Parathyroid adenoma (tissue), 2 donors: ENCODE data around the gene ASXL2.

Experiments
- H2AFZ ChIP-seq: fragments of 300-600 bp; sonication (generic); one replicate; pipeline ENCODE4 v1.7.0; 2017; ENCODE audit warnings: antibody characterized with exemption, mild to moderate bottlenecking
- H3K27ac ChIP-seq: fragments of 300-600 bp; sonication (generic); one replicate; pipeline ENCODE4 v1.7.0; 2017
- H3K27me3 ChIP-seq: fragments of 300-600 bp; sonication (generic); one replicate; pipeline ENCODE4 v1.7.0; 2017; ENCODE audit warnings: low read length; ENCODE audit not compliant: control insufficient read depth, insufficient read depth
- H3K36me3 ChIP-seq: fragments of 300-600 bp; sonication (generic); one replicate; pipeline ENCODE4 v1.7.0; 2017; ENCODE audit warnings: low read length; ENCODE audit not compliant: control insufficient read depth, insufficient read depth
- H3K4me1 ChIP-seq: fragments of 300-600 bp; sonication (generic); one replicate; pipeline ENCODE4 v1.7.0; 2017; ENCODE audit warnings: control low read depth
- H3K4me2 ChIP-seq: fragments of 300-600 bp; sonication (generic); one replicate; pipeline ENCODE4 v1.7.0; 2017; ENCODE audit warnings: low read length
- H3K4me3 ChIP-seq: fragments of 300-600 bp; sonication (generic); one replicate; pipeline ENCODE4 v1.7.0; 2017; ENCODE audit warnings: low read depth, low read length
- H3K79me2 ChIP-seq: fragments of 300-600 bp; sonication (generic); one replicate; pipeline ENCODE4 v1.7.0; 2017; ENCODE audit warnings: control low read depth
- H3K9ac ChIP-seq: fragments of 300-600 bp; sonication (generic); one replicate; pipeline ENCODE4 v1.7.0; 2017; ENCODE audit warnings: mild to moderate bottlenecking
- H3K9me3 ChIP-seq: fragments of 300-600 bp; sonication (generic); one replicate; pipeline ENCODE4 v1.7.0; 2017; ENCODE audit warnings: low read length; ENCODE audit not compliant: control insufficient read depth
- TF ChIP-seq, protein P1 (sequence below): fragments of 300-600 bp; sonication (generic); IDR thresholded peaks from one replicate; pipeline ENCODE4 v1.7.0; 2017; ENCODE audit warnings: antibody characterized with exemption, mild to moderate bottlenecking
- donor health status: primary hyperparathyroidism.

ASXL2 gene

DNA sequence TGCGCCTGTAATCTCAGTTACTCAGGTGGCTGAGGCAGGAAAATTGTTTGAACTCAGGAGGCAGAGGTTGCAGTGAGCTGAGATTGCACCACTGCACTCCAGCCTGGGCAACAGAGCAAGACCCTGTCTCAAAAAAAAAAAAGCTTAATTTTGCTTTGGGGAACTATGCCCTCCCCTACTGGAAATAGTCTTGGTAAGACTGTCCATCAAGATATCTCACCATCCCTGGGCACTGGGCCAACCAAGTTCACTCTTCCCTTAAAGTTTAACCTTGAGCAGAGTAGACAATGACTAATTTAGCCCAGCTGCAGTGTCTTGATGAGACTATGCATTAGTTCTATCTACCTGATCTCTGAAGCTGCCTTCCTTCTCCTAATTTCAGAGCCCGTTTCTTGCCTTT is 44.7 kb downstream of the ASXL2 start:
- H3K4me1 ChIP-seq = no peaks in the 10 kb centered on the region
- no peak overlapping the region for H3K27ac ChIP-seq
- H2AFZ ChIP-seq = no peak overlapping the region
- peak overlapping the region; percentile 22 for H3K4me2 ChIP-seq
- no peaks in the 10 kb centered on the region for H3K36me3 ChIP-seq
- peaks cover 21% of the 10 kb centered on the region for H3K79me2 ChIP-seq
- no peak overlapping the region for H3K4me3 ChIP-seq
- TF ChIP-seq, protein P1, sequence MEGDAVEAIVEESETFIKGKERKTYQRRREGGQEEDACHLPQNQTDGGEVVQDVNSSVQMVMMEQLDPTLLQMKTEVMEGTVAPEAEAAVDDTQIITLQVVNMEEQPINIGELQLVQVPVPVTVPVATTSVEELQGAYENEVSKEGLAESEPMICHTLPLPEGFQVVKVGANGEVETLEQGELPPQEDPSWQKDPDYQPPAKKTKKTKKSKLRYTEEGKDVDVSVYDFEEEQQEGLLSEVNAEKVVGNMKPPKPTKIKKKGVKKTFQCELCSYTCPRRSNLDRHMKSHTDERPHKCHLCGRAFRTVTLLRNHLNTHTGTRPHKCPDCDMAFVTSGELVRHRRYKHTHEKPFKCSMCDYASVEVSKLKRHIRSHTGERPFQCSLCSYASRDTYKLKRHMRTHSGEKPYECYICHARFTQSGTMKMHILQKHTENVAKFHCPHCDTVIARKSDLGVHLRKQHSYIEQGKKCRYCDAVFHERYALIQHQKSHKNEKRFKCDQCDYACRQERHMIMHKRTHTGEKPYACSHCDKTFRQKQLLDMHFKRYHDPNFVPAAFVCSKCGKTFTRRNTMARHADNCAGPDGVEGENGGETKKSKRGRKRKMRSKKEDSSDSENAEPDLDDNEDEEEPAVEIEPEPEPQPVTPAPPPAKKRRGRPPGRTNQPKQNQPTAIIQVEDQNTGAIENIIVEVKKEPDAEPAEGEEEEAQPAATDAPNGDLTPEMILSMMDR = no peak
- H3K9me3 ChIP-seq = no peaks in the 10 kb centered on the region
- H3K9ac ChIP-seq = no peak overlapping the region
- no peaks in the 10 kb centered on the region for H3K27me3 ChIP-seq

DNA sequence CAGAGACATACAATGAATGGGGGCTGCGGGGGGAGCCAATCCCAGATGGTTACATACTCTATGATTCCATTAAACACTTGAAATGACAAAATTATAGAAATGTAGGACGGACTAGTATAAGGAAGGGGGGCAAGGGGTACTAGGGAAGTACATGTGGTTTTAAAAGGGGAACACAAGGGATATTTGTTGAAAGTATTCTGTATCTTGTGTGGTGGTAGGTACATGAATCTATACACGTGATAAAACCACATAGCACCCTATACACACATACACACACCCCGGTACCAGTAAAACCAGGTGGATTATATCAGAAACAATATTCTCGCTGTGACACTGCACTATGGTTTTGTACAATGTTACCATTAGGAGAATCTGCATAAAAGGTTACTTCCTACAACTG is 45.4 kb downstream of the ASXL2 start:
- Histone ChIP-seq H3K36me3 (no peaks in the 10 kb centered on the region), H3K9me3 (no peaks in the 10 kb centered on the region), H3K9ac (no peak overlapping the region), H2AFZ (no peak overlapping the region), H3K4me3 (no peak overlapping the region), H3K79me2 (peaks cover 21% of the 10 kb centered on the region), H3K4me1 (no peaks in the 10 kb centered on the region), H3K4me2 (no peak overlapping the region), H3K27me3 (no peaks in the 10 kb centered on the region), H3K27ac (no peak overlapping the region)
- TF ChIP-seq, protein P1 = no peak

DNA sequence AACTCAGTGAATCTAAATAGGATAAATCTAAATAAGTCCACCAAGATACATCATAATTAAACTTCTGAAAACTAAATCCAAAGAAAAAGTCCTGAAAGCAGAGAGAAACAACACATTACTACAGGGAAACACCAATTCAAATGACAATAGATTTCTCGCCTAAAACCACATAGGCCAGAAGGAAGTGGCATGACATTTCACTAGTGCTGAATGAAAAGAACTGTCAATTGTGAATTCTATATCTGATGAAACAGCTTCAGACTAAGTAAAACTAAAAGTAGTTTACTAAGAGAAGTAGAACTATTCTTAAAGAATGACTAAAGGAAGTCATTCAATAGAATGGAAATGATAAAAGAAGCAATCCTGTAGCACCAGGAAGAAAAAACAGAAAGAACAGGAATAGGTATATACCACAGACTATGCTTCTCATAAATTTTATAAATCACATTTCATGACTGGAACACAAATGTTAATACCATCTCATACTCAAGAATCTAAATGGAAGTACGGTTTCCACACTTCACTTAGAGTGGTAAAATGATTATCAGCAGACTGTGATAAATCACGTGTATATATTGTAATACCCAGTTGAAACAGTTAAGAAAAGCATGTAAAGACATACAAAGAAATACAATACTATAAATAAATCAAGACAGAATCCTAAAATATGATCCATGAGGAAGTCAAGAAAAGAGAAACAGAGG is 46.4 kb downstream of the ASXL2 start:
- no peaks in the 10 kb centered on the region for H3K9me3 ChIP-seq

DNA sequence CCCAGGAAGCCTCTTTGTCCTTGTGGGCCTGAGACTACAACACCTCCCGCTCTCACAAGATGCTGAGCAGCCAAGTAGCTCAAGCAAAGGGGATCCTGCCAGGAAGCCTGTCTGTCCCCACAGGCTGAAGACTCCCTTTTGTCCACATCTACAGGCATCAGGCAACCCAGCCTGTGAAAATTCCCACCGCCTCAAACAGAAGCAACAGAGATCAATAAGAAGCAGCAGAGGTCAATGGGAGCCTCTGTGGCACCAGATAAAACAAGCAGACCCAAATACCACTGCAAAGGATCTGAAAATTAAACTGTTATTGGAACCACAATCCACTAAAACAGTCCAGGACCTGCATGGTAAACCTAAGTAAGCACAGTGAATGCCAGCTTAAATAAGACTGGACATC is 48.5 kb downstream of the ASXL2 start:
- no peak overlapping the region for H3K9ac ChIP-seq
- no peak overlapping the region for H3K27ac ChIP-seq
- H3K4me1 ChIP-seq = no peaks in the 10 kb centered on the region

More for the DNA sequence above, 46.4 kb downstream of the ASXL2 start:
- no peak overlapping the region for H2AFZ ChIP-seq
- peaks cover 19% of the 10 kb centered on the region for H3K79me2 ChIP-seq
- no peak overlapping the region for H3K4me2 ChIP-seq
- H3K27ac ChIP-seq = no peak overlapping the region
- no peak overlapping the region for H3K4me3 ChIP-seq
- H3K9ac ChIP-seq = no peak overlapping the region
- H3K36me3 ChIP-seq = no peaks in the 10 kb centered on the region
- TF ChIP-seq, protein P1 = no peak
- H3K27me3 ChIP-seq = no peaks in the 10 kb centered on the region
- no peaks in the 10 kb centered on the region for H3K4me1 ChIP-seq

More for the DNA sequence above, 48.5 kb downstream of the ASXL2 start:
- H3K36me3 ChIP-seq = no peaks in the 10 kb centered on the region
- no peak overlapping the region for H2AFZ ChIP-seq
- TF ChIP-seq, protein P1 = no peak
- peaks cover 16% of the 10 kb centered on the region for H3K79me2 ChIP-seq
- no peaks in the 10 kb centered on the region for H3K9me3 ChIP-seq
- H3K27me3 ChIP-seq = no peaks in the 10 kb centered on the region
- no peak overlapping the region for H3K4me3 ChIP-seq
- no peak overlapping the region for H3K4me2 ChIP-seq
